HEK293 (cell line): ENCODE results near the gene DNAJC11.

Source experiments
- AEBP2 ChIP-seq: fragments of 450-650 bp; formaldehyde crosslinking; IDR thresholded peaks from 2 replicates; pipeline ENCODE4 v1.5.1; 2016; ENCODE audit warnings: missing biosample characterization, missing genetic modification characterization, borderline replicate concordance
- ATF2 ChIP-seq: fragments of 450-650 bp; formaldehyde crosslinking; IDR thresholded peaks from 2 replicates; pipeline ENCODE4 v1.5.1; 2016; ENCODE audit warnings: missing biosample characterization, missing genetic modification characterization, low read depth
- FEZF1 ChIP-seq: fragments of 450-650 bp; formaldehyde crosslinking; IDR thresholded peaks from 2 replicates; pipeline ENCODE4 v1.5.1; 2016; ENCODE audit warnings: missing biosample characterization, missing genetic modification characterization
- GFI1B ChIP-seq: fragments of 450-650 bp; formaldehyde crosslinking; IDR thresholded peaks from 2 replicates; pipeline ENCODE4 v1.5.1; 2016; ENCODE audit warnings: missing biosample characterization, missing genetic modification characterization
- GLI2 ChIP-seq: fragments of 450-650 bp; formaldehyde crosslinking; IDR thresholded peaks from 2 replicates; pipeline ENCODE4; 2017; ENCODE audit warnings: missing biosample characterization, missing genetic modification characterization, low read depth, borderline replicate concordance
- KLF1 ChIP-seq: fragments of 450-650 bp; formaldehyde crosslinking; IDR thresholded peaks from 2 replicates; pipeline ENCODE4 v1.5.1; 2016; ENCODE audit warnings: missing biosample characterization, missing genetic modification characterization
- KLF7 ChIP-seq: fragments of 450-650 bp; formaldehyde crosslinking; IDR thresholded peaks from 2 replicates; pipeline ENCODE4 v1.5.1; 2016; ENCODE audit warnings: missing biosample characterization, missing genetic modification characterization, borderline replicate concordance
- KLF9 ChIP-seq: fragments of 450-650 bp; formaldehyde crosslinking; IDR thresholded peaks from 2 replicates; pipeline ENCODE4 v1.5.1; 2016; ENCODE audit warnings: missing biosample characterization, missing genetic modification characterization, low read depth
- MEIS1 ChIP-seq: sonication (generic); formaldehyde crosslinking; IDR thresholded peaks from 2 replicates; pipeline ENCODE4 v1.8.1; 2022; ENCODE audit warnings: missing genetic modification reagents, mild to moderate bottlenecking, borderline replicate concordance
- OSR2 ChIP-seq: fragments of 450-650 bp; formaldehyde crosslinking; IDR thresholded peaks from 2 replicates; pipeline ENCODE4 v1.5.1; 2016; ENCODE audit warnings: missing biosample characterization, missing genetic modification characterization
- PBX3 ChIP-seq: sonication (generic); formaldehyde crosslinking; IDR thresholded peaks from 2 replicates; pipeline ENCODE4 v1.8.1; 2022; ENCODE audit warnings: mild to moderate bottlenecking, moderate library complexity, missing genetic modification reagents
- PRDM1 ChIP-seq: fragments of 450-650 bp; formaldehyde crosslinking; IDR thresholded peaks from 2 replicates; pipeline ENCODE4; 2016; ENCODE audit warnings: missing biosample characterization, missing genetic modification characterization
- PRDM10 ChIP-seq: fragments of 450-650 bp; formaldehyde crosslinking; IDR thresholded peaks from 2 replicates; pipeline ENCODE4 v1.5.1; 2016; ENCODE audit warnings: missing biosample characterization, missing genetic modification characterization
- REPIN1 ChIP-seq: fragments of 450-650 bp; formaldehyde crosslinking; IDR thresholded peaks from 2 replicates; pipeline ENCODE4 v1.5.1; 2017; ENCODE audit warnings: missing biosample characterization, missing genetic modification characterization, low read depth
- SP7 ChIP-seq: fragments of 450-650 bp; formaldehyde crosslinking; IDR thresholded peaks from 2 replicates; pipeline ENCODE4 v1.5.1; 2016; ENCODE audit warnings: missing biosample characterization, missing genetic modification characterization
- YY1 ChIP-seq: fragments of 450-650 bp; formaldehyde crosslinking; IDR thresholded peaks from 2 replicates; pipeline ENCODE4 v1.5.1; 2018; ENCODE audit warnings: missing biosample characterization, missing genetic modification characterization
- ZBTB1 ChIP-seq: fragments of 450-650 bp; formaldehyde crosslinking; IDR thresholded peaks from 2 replicates; pipeline ENCODE4 v1.5.1; 2016; ENCODE audit warnings: missing biosample characterization, missing genetic modification characterization
- ZFP69B ChIP-seq: fragments of 450-650 bp; formaldehyde crosslinking; IDR thresholded peaks from 2 replicates; pipeline ENCODE4 v1.5.1; 2016; ENCODE audit warnings: missing biosample characterization, missing genetic modification characterization
- ZNF221 ChIP-seq: fragments of 450-650 bp; formaldehyde crosslinking; IDR thresholded peaks from 2 replicates; pipeline ENCODE4 v1.5.1; 2017; ENCODE audit warnings: missing biosample characterization, missing genetic modification characterization, borderline replicate concordance
- ZNF280C ChIP-seq: fragments of 450-650 bp; formaldehyde crosslinking; IDR thresholded peaks from 2 replicates; pipeline ENCODE4 v1.5.1; 2016; ENCODE audit warnings: missing biosample characterization, missing genetic modification characterization
- ZNF37A ChIP-seq: fragments of 450-650 bp; IDR thresholded peaks from 2 replicates; pipeline ENCODE4 v1.5.1; 2018; ENCODE audit warnings: missing biosample characterization, missing genetic modification characterization
- ZNF394 ChIP-seq: fragments of 450-650 bp; formaldehyde crosslinking; IDR thresholded peaks from 2 replicates; pipeline ENCODE4 v1.5.1; 2016; ENCODE audit warnings: missing biosample characterization, missing genetic modification characterization, mild to moderate bottlenecking, moderate library complexity, borderline replicate concordance
- ZNF544 ChIP-seq: fragments of 450-650 bp; formaldehyde crosslinking; IDR thresholded peaks from 2 replicates; pipeline ENCODE4 v1.5.0; 2017; ENCODE audit warnings: missing biosample characterization, missing genetic modification characterization
- ZNF600 ChIP-seq: fragments of 450-650 bp; formaldehyde crosslinking; IDR thresholded peaks from 2 replicates; pipeline ENCODE4 v1.5.1; 2016; ENCODE audit warnings: missing biosample characterization, missing genetic modification characterization
- ZNF623 ChIP-seq: fragments of 450-650 bp; formaldehyde crosslinking; IDR thresholded peaks from 2 replicates; pipeline ENCODE4 v1.5.1; 2016; ENCODE audit warnings: missing biosample characterization, missing genetic modification characterization
- ZNF654 ChIP-seq: fragments of 450-650 bp; formaldehyde crosslinking; IDR thresholded peaks from 2 replicates; pipeline ENCODE4 v1.5.1; 2016; ENCODE audit warnings: low read depth, missing biosample characterization, missing genetic modification characterization
- ZNF677 ChIP-seq: fragments of 450-650 bp; IDR thresholded peaks from 2 replicates; pipeline ENCODE4 v1.5.0; 2018; ENCODE audit warnings: missing biosample characterization, mild to moderate bottlenecking, missing genetic modification characterization, moderate library complexity
- ZNF776 ChIP-seq: fragments of 450-650 bp; formaldehyde crosslinking; IDR thresholded peaks from 2 replicates; pipeline ENCODE4 v1.5.0; 2017; ENCODE audit warnings: missing biosample characterization, missing genetic modification characterization, borderline replicate concordance
- ZNF843 ChIP-seq: fragments of 450-650 bp; formaldehyde crosslinking; IDR thresholded peaks from 2 replicates; pipeline ENCODE4 v1.5.1; 2016; ENCODE audit warnings: missing biosample characterization, missing genetic modification characterization

DNAJC11 gene

GRCh38 chr1:6624710-6625583, 76.7 kb downstream of the DNAJC11 start, which contains the start of gene THAP3 (continued):
- no peak for TF ChIP-seq ZNF776 (tag by site-specific recombination)
- TF ChIP-seq YY1 (tag by site-specific recombination), result peak; percentile 90
- TF ChIP-seq REPIN1, result no peak
- TF ChIP-seq ATF2 (tag by site-specific recombination), result peak; percentile 92
- no peak for TF ChIP-seq PRDM1 (tag by site-specific recombination)
- TF ChIP-seq KLF7, result peak; percentile 15; the same call in 1 of the 2 replicates
- no peak for TF ChIP-seq ZNF677 (tag by site-specific recombination)
- TF ChIP-seq ZNF843 (tag by site-specific recombination), result peak; percentile 66
- TF ChIP-seq ZFP69B (tag by site-specific recombination), result 0 out of 2 replicates have a peak, but pooled peaks have one; percentile 37
- TF ChIP-seq GFI1B (tag by site-specific recombination), result no peak
- TF ChIP-seq ZNF623 (tag by site-specific recombination), result no peak
- TF ChIP-seq ZNF600 (tag by site-specific recombination), result peak; percentile 92
- no peak for TF ChIP-seq ZNF654 (tag by site-specific recombination)
- TF ChIP-seq MEIS1 (CRISPR knock-in tag), result 0 out of 2 replicates have a peak, but pooled peaks have one; percentile 45
- TF ChIP-seq GLI2, result no peak
- no peak for TF ChIP-seq ZNF544 (tag by site-specific recombination)
- peak; percentile 98 for TF ChIP-seq PRDM10 (tag by site-specific recombination)
- TF ChIP-seq OSR2 (tag by site-specific recombination), result no peak
- TF ChIP-seq SP7, result peak; percentile 75
- no peak for TF ChIP-seq ZNF37A (tag by site-specific recombination)
- TF ChIP-seq ZNF280C, result no peak
- TF ChIP-seq AEBP2, result no peak
- peak; percentile 95 for TF ChIP-seq KLF9 (tag by site-specific recombination)
- TF ChIP-seq ZNF221 (tag by site-specific recombination), result no peak
- peak; percentile 68 for TF ChIP-seq KLF1
- TF ChIP-seq PBX3, result peak; percentile 76; the same call in 1 of the 2 replicates
- no peak for TF ChIP-seq FEZF1 (tag by site-specific recombination)
- TF ChIP-seq ZBTB1 (tag by site-specific recombination), result no peak
- no peak; the same call in 1 of the 2 replicates for TF ChIP-seq ZNF394 (tag by site-specific recombination)
